HFFc6 (cell line): ENCODE measurements around the gene ARFGEF2. TPM values are rescaled to one million over a fixed set of nuclear protein-coding genes. Genes with fewer than 3 reads are reported as not detected.
"Not testable (repeated sequence)": the region's sequence is repeated elsewhere in the genome, so short reads cannot be mapped to it uniquely, and the experiment has no call there.

ENCODE experiments used
- DNase-seq: peaks from one replicate; pipeline ENCODE4 v3.0.0-alpha.2; 2018
- H3K27ac Mint-ChIP-seq: 2 replicates; pipeline ENCODE4 v1.8.0; 2020; ENCODE audit warnings: mild to moderate bottlenecking, mixed read lengths
- H3K27me3 Mint-ChIP-seq: 2 replicates; pipeline ENCODE4 v1.8.0; 2021; ENCODE audit warnings: mild to moderate bottlenecking, moderate library complexity, mixed read lengths; ENCODE audit not compliant: insufficient read depth
- H3K36me3 Mint-ChIP-seq: 2 replicates; pipeline ENCODE4 v1.8.0; 2021; ENCODE audit warnings: low read depth, mixed read lengths
- H3K4me1 Mint-ChIP-seq: 2 replicates; pipeline ENCODE4 v1.8.0; 2020; ENCODE audit warnings: low read depth, mixed read lengths
- H3K4me3 Mint-ChIP-seq: 2 replicates; pipeline ENCODE4 v1.8.0; 2020; ENCODE audit warnings: mild to moderate bottlenecking, moderate library complexity, mixed read lengths
- H3K9me3 Mint-ChIP-seq: 2 replicates; pipeline ENCODE4 v1.8.0; 2020; ENCODE audit warnings: mild to moderate bottlenecking, mixed read lengths
- total RNA-seq, 6 experiments: library from RNA; stranded (reverse); fragmentation: NEBNext Ultra II Directional; extraction: Animal tissue kit (Norgen Biotek cat#: 25700); gene quantifications; 2 replicates in 1 of 6; 3 replicates in 5 of 6; pipeline ENCODE4 v1.2.3, GENCODE V29; 2021
- TF ChIP-seq, protein P1 (sequence below): fragments of 200-600 bp; sonication (generic); IDR thresholded peaks from 2 replicates; pipeline ENCODE4 v1.5.0; 2021; ENCODE audit warnings: antibody characterized with exemption, mild to moderate bottlenecking

Gene ARFGEF2
- total RNA-seq, 6 experiments from 2014 or later, result 25.4 to 28.3 (median 26.2) TPM

- no peak for DNase-seq
- Mint-ChIP-seq H3K27me3 (peaks cover 29% of the 10 kb centered on the region), H3K36me3 (no peaks in the 10 kb centered on the region), H3K4me3 (no peak overlapping the region), H3K27ac (no peak overlapping the region), H3K4me1 (no peaks in the 10 kb centered on the region), H3K9me3 (no peaks in the 10 kb centered on the region)
- TF ChIP-seq, protein P1, sequence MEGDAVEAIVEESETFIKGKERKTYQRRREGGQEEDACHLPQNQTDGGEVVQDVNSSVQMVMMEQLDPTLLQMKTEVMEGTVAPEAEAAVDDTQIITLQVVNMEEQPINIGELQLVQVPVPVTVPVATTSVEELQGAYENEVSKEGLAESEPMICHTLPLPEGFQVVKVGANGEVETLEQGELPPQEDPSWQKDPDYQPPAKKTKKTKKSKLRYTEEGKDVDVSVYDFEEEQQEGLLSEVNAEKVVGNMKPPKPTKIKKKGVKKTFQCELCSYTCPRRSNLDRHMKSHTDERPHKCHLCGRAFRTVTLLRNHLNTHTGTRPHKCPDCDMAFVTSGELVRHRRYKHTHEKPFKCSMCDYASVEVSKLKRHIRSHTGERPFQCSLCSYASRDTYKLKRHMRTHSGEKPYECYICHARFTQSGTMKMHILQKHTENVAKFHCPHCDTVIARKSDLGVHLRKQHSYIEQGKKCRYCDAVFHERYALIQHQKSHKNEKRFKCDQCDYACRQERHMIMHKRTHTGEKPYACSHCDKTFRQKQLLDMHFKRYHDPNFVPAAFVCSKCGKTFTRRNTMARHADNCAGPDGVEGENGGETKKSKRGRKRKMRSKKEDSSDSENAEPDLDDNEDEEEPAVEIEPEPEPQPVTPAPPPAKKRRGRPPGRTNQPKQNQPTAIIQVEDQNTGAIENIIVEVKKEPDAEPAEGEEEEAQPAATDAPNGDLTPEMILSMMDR, result no peak
These were observed 34.7 kb upstream of the ARFGEF2 start for GRCh38 chr20:48886811-48887210.

DNA sequence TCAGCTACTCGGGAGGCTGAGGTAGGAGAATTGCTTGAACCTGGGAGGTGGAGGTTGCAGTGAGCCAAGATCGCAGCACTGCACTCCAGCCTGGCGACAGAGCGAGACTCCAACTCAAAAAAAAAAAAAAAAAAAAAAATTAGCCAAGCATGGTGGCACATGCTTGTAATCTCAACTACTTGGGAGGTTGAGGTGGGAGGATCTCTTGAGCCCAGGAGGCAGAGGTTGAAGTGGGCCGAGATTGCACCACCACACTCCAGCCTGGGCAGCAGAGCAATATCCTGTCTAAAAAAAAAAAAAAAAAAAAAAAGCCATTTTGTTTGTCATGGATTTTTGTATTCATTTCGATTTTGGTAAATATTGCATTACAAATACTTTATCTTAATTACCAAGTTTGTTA lies 33.0 kb upstream of the ARFGEF2 start:
- H3K27me3 Mint-ChIP-seq, result peaks cover 42% of the 10 kb centered on the region
- not testable (repeated sequence) for DNase-seq, H3K27ac Mint-ChIP-seq, H3K4me3 Mint-ChIP-seq, H3K9me3 Mint-ChIP-seq, H3K36me3 Mint-ChIP-seq, H3K4me1 Mint-ChIP-seq

- Mint-ChIP-seq H3K36me3 (peaks cover 5% of the 10 kb centered on the region), H3K4me3 (no peak overlapping the region), H3K4me1 (no peaks in the 10 kb centered on the region), H3K27ac (no peak overlapping the region), H3K27me3 (peaks cover 41% of the 10 kb centered on the region), H3K9me3 (peaks cover 7% of the 10 kb centered on the region; the same call in 1 of the 2 replicates)
- TF ChIP-seq, protein P1, result no peak
- no peak for DNase-seq
These were observed 32.2 kb upstream of the ARFGEF2 start for GRCh38 chr20:48889140-48889790.

- Mint-ChIP-seq H3K4me3 (no peak overlapping the region), H3K27ac (no peak overlapping the region), H3K9me3 (peaks cover 7% of the 10 kb centered on the region; the same call in 1 of the 2 replicates), H3K27me3 (peaks cover 36% of the 10 kb centered on the region), H3K4me1 (no peaks in the 10 kb centered on the region), H3K36me3 (peaks cover 5% of the 10 kb centered on the region)
- TF ChIP-seq, protein P1, result no peak
- no peak for DNase-seq
These were observed 30.1 kb upstream of the ARFGEF2 start for GRCh38 chr20:48891235-48892048.

- TF ChIP-seq, protein P1, result no peak
- H3K4me3 Mint-ChIP-seq, result no peak overlapping the region
- peaks cover 5% of the 10 kb centered on the region for H3K36me3 Mint-ChIP-seq
- peaks cover 36% of the 10 kb centered on the region for H3K27me3 Mint-ChIP-seq
- no peak overlapping the region for H3K27ac Mint-ChIP-seq
- peaks cover 7% of the 10 kb centered on the region; the same call in 1 of the 2 replicates for H3K9me3 Mint-ChIP-seq
- no peak for DNase-seq
- peaks cover 5% of the 10 kb centered on the region for H3K4me1 Mint-ChIP-seq
These were observed 29.5 kb upstream of the ARFGEF2 start for GRCh38 chr20:48892049-48892470.

DNA sequence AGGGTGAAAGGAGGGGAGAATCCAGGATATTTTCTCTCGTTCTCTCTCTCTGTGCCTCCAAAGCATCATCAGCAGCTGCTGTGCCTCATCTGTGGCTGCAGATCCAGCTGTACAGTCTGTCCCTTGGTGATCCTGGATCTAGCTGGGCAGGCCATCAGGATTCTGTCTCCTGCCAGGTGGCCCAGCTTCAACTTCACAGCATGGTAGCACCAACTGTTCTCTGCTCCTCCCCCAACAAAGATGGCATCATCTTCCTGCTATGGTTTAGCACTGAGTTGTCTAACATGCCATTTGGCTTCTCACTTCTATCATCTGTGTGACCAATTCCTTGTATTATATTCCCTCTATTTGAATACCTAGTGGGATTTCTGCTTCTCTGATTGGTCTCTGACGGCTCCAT lies 28.6 kb upstream of the ARFGEF2 start:
- Mint-ChIP-seq H3K4me3 (no peak overlapping the region), H3K9me3 (peaks cover 7% of the 10 kb centered on the region; the same call in 1 of the 2 replicates), H3K36me3 (peaks cover 5% of the 10 kb centered on the region), H3K27ac (no peak overlapping the region), H3K27me3 (peaks cover 36% of the 10 kb centered on the region), H3K4me1 (peaks cover 13% of the 10 kb centered on the region)
- no peak for DNase-seq
- TF ChIP-seq, protein P1, result no peak
